H1 (cell line): ENCODE measurements around the gene PAPSS2. TPM values are rescaled to one million over a fixed set of nuclear protein-coding genes. Genes with fewer than 3 reads are reported as not detected.

Experiments used
- CTCF ChIA-PET: fragments of 300-600 bp; sonication (Branson Sonifier 250); formaldehyde crosslinking; loops from one replicate; lab custom pipeline; 2021; ENCODE audit not compliant: partially characterized antibody; lab: Charles Lee
- POLR2A ChIA-PET: fragments of 300-600 bp; sonication (Branson Sonifier 250); formaldehyde crosslinking; loops from one replicate; lab custom pipeline; 2021; ENCODE audit warnings: inconsistent platforms; ENCODE audit not compliant: partially characterized antibody; lab: Charles Lee
- DNase-seq, 2 experiments: peaks; one replicate each; pipeline versions ENCODE4 v3.0.0 to v3.0.0-alpha.2; 2010 to 2022; ENCODE audit warnings: low spot score in 2 of 2, low read depth in 1 of 2, mixed read lengths in 1 of 2
- FAIRE-seq: peaks from 2 replicates; lab custom pipeline; 2011; peaks lifted over from hg19 to GRCh38; lab: Jason Lieb, UNC
- H2AFZ ChIP-seq: 2 replicates; pipeline ENCODE4 v1.8.1; 2012; ENCODE audit warnings: low read length, inconsistent platforms
- H2AK5ac ChIP-seq: 2 replicates; pipeline ENCODE4 v1.6.1; 2013; ENCODE audit warnings: low read depth, low read length
- H2BK120ac ChIP-seq: replicated peaks from 2 replicates; pipeline ENCODE3; 2013; ENCODE audit warnings: low read depth, low read length, inconsistent platforms
- H2BK12ac ChIP-seq: 2 replicates; pipeline ENCODE4 v1.6.1; 2013; ENCODE audit warnings: low read depth, low read length
- H2BK15ac ChIP-seq: 2 replicates; pipeline ENCODE4 v1.6.1; 2013; ENCODE audit warnings: low read length
- H2BK20ac ChIP-seq: 2 replicates; pipeline ENCODE4 v1.6.1; 2013; ENCODE audit warnings: low read length
- H2BK5ac ChIP-seq: 2 replicates; pipeline ENCODE4 v1.6.1; 2013; ENCODE audit warnings: low read depth, low read length
- H3K14ac ChIP-seq: 2 replicates; pipeline ENCODE4 v1.6.1; 2013; ENCODE audit warnings: inconsistent platforms; ENCODE audit not compliant: insufficient read length
- H3K18ac ChIP-seq: 2 replicates; pipeline ENCODE4 v1.6.1; 2013; ENCODE audit warnings: low read length; ENCODE audit errors: extremely low read depth
- H3K23ac ChIP-seq: 2 replicates; pipeline ENCODE4 v1.6.1; 2013; ENCODE audit warnings: inconsistent platforms; ENCODE audit not compliant: insufficient read length
- H3K23me2 ChIP-seq: 2 replicates; pipeline ENCODE4 v1.6.1; 2013; ENCODE audit warnings: low read depth, low read length
- H3K27ac ChIP-seq: 2 replicates; pipeline ENCODE4 v1.6.1; 2011; ENCODE audit warnings: low read depth, low read length, inconsistent platforms
- H3K27me3 ChIP-seq, 4 experiments: replicated peaks in 1 of 4; 1 replicate in 1 of 4; 2 replicates in 3 of 4; pipeline versions ENCODE4 v1.6.1 to v1.8.1; 2011 to 2013; ENCODE audit warnings: low read length in 3 of 4, mild to moderate bottlenecking in 3 of 4, inconsistent platforms in 2 of 4, mixed read lengths in 2 of 4, moderate library complexity in 1 of 4; ENCODE audit not compliant: control insufficient read depth in 3 of 4, insufficient read depth in 3 of 4; ENCODE audit errors: extremely low read depth in 1 of 4
- H3K36me3 ChIP-seq, 4 experiments: 2 replicates each; pipeline versions ENCODE4 v1.6.1 to v1.8.1; 2011 to 2013; ENCODE audit warnings: mild to moderate bottlenecking in 4 of 4, low read length in 3 of 4, moderate library complexity in 2 of 4, control low read depth in 1 of 4, inconsistent platforms in 1 of 4; ENCODE audit not compliant: insufficient read depth in 4 of 4, control insufficient read depth in 2 of 4
- H3K4ac ChIP-seq: replicated peaks from 2 replicates; pipeline ENCODE3; 2013; ENCODE audit warnings: low read length, low read depth, mixed read lengths, inconsistent platforms; ENCODE audit not compliant: insufficient read length
- H3K4me1 ChIP-seq, 4 experiments: replicated peaks in 1 of 4; 1 replicate in 1 of 4; 2 replicates in 3 of 4; pipeline versions ENCODE4 v1.6.1 to v1.8.1; 2011 to 2013; ENCODE audit warnings: low read length in 3 of 4, inconsistent platforms in 2 of 4, mixed read lengths in 1 of 4; ENCODE audit not compliant: insufficient read depth in 4 of 4, control insufficient read depth in 3 of 4
- H3K4me2 ChIP-seq, 2 experiments: 2 replicates each; pipeline versions ENCODE4 v1.6.1 to v1.8.1; 2011 to 2013; ENCODE audit warnings: low read depth in 2 of 2, low read length in 2 of 2, control low read depth in 1 of 2, inconsistent platforms in 1 of 2, mild to moderate bottlenecking in 1 of 2; ENCODE audit not compliant: insufficient read depth in 1 of 2
- H3K4me3 ChIP-seq, 4 experiments: fragments of 200-600, 300-600 bp in 1 of 4; sonication (generic), shearing (Covaris generic), sonication (Bioruptor Twin) in 1 of 4; 2 replicates each; pipeline versions ENCODE4 v1.5.1 to v1.8.1; 2011 to 2016; ENCODE audit warnings: low read length in 4 of 4, low read depth in 3 of 4, control low read depth in 2 of 4, inconsistent platforms in 2 of 4, mild to moderate bottlenecking in 2 of 4, mixed read lengths in 1 of 4, moderate library complexity in 1 of 4; ENCODE audit not compliant: insufficient read depth in 2 of 4; ENCODE audit errors: extremely low read depth in 1 of 4
- H3K56ac ChIP-seq: replicated peaks from 2 replicates; pipeline ENCODE3; 2013; ENCODE audit warnings: low read depth, mild to moderate bottlenecking, mixed read lengths, low read length, inconsistent platforms; ENCODE audit not compliant: insufficient read length
- H3K79me1 ChIP-seq: 2 replicates; pipeline ENCODE4 v1.6.1; 2013; ENCODE audit warnings: low read depth, low read length, control low read depth
- H3K79me2 ChIP-seq, 2 experiments: 2 replicates each; pipeline versions ENCODE4 v1.6.1 to v1.8.1; 2012 to 2013; ENCODE audit warnings: low read length in 2 of 2, mild to moderate bottlenecking in 2 of 2, inconsistent platforms in 1 of 2; ENCODE audit not compliant: insufficient read depth in 2 of 2, control insufficient read depth in 1 of 2
- H3K9ac ChIP-seq, 4 experiments: replicated peaks in 1 of 4; 1 replicate in 1 of 4; 2 replicates in 3 of 4; pipeline versions ENCODE4 v1.6.1 to v1.8.1; 2011 to 2013; ENCODE audit warnings: low read depth in 3 of 4, low read length in 3 of 4, control low read depth in 2 of 4, mild to moderate bottlenecking in 2 of 4, moderate library complexity in 2 of 4, inconsistent platforms in 1 of 4; ENCODE audit errors: extremely low read depth in 1 of 4
- H3K9me3 ChIP-seq, 2 experiments: 2 replicates each; pipeline versions ENCODE4 v1.6.1 to v1.8.1; 2012 to 2013; ENCODE audit warnings: mild to moderate bottlenecking in 2 of 2, moderate library complexity in 2 of 2, control low read depth in 1 of 2, inconsistent platforms in 1 of 2, low read depth in 1 of 2, low read length in 1 of 2, mixed read lengths in 1 of 2; ENCODE audit not compliant: insufficient read depth in 2 of 2
- H4K20me1 ChIP-seq, 2 experiments: replicated peaks in 1 of 2; 2 replicates each; pipeline versions ENCODE3 to v1.8.1; 2011 to 2013; ENCODE audit warnings: inconsistent platforms in 2 of 2, low read length in 2 of 2, mild to moderate bottlenecking in 1 of 2; ENCODE audit not compliant: insufficient read depth in 2 of 2, control insufficient read depth in 1 of 2
- H4K5ac ChIP-seq: 2 replicates; pipeline ENCODE4 v1.6.1; 2013; ENCODE audit warnings: low read length, low read depth, mixed read lengths, inconsistent platforms; ENCODE audit not compliant: insufficient read length
- H4K8ac ChIP-seq: 2 replicates; pipeline ENCODE4 v1.8.0; 2013; ENCODE audit warnings: mild to moderate bottlenecking, moderate library complexity, low read length, inconsistent platforms; ENCODE audit not compliant: insufficient read depth; ENCODE audit errors: extremely low read depth
- H4K91ac ChIP-seq: replicated peaks from 2 replicates; pipeline ENCODE3; 2013; ENCODE audit warnings: low read length, mixed read lengths, inconsistent platforms; ENCODE audit not compliant: insufficient read length
- BCL11A ChIP-seq, 2 experiments: IDR thresholded peaks; one replicate each; pipeline ENCODE4 v1.6.1; 2011; ENCODE audit warnings: low read depth in 2 of 2, low read length in 2 of 2, mild to moderate bottlenecking in 2 of 2
- EZH2 ChIP-seq: fragments of 200-600 bp; sonication (generic); IDR thresholded peaks from 2 replicates; pipeline ENCODE4 v1.7.1; 2012; ENCODE audit warnings: low read depth, mild to moderate bottlenecking, moderate library complexity, low read length, inconsistent platforms; ENCODE audit not compliant: severe bottlenecking
- JUN ChIP-seq: IDR thresholded peaks from 2 replicates; pipeline ENCODE4 v1.6.1; 2011; ENCODE audit warnings: low read depth, mild to moderate bottlenecking, improper control_type of control experiment, low read length
- NANOG ChIP-seq: IDR thresholded peaks from 2 replicates; pipeline ENCODE4 v1.6.1; 2011; ENCODE audit warnings: low read length, low read depth, mild to moderate bottlenecking, inconsistent platforms; ENCODE audit not compliant: insufficient read depth, poor library complexity, severe bottlenecking
- RAD21 ChIP-seq, 2 experiments: IDR thresholded peaks in 1 of 2; conservative IDR thresholded peaks in 1 of 2; 2 replicates each; pipeline ENCODE4 v1.6.1; 2011; ENCODE audit warnings: low read depth in 2 of 2, low read length in 2 of 2, improper control_type of control experiment in 1 of 2, inconsistent platforms in 1 of 2, mild to moderate bottlenecking in 1 of 2, moderate library complexity in 1 of 2
- RFX5 ChIP-seq: IDR thresholded peaks from 2 replicates; pipeline ENCODE4 v1.6.1; 2011; ENCODE audit warnings: low read depth, low read length, improper control_type of control experiment, borderline replicate concordance
- SIRT6 ChIP-seq: IDR thresholded peaks from one replicate; pipeline ENCODE4 v1.7.1; 2012; ENCODE audit warnings: low read length, inconsistent platforms
- SUZ12 ChIP-seq: fragments of 200-600 bp; sonication (generic); IDR thresholded peaks from 2 replicates; pipeline ENCODE4 v1.6.1; 2012; ENCODE audit warnings: mild to moderate bottlenecking, inconsistent platforms, low read length, moderate library complexity, mixed read lengths
- ZNF274 ChIP-seq: IDR thresholded peaks from 2 replicates; pipeline ENCODE4 v1.7.0; 2012; ENCODE audit warnings: low read length, borderline replicate concordance; ENCODE audit errors: extremely low read depth
- WGBS, 2 experiments: shearing (Covaris generic) in 1 of 2; methylation state at CpG; one replicate each; pipeline versions ENCODE4 v1.1.6 to v1.1.7; 2013 to 2015; ENCODE audit warnings: low lambda C conversion rate in 2 of 2, mixed read lengths in 2 of 2, inconsistent platforms in 1 of 2, low coverage in 1 of 2, missing lambda C conversion rate in 1 of 2; ENCODE audit not compliant: insufficient replicate concordance in 2 of 2, insufficient coverage in 1 of 2, insufficient read length in 1 of 2; ENCODE audit errors: extremely low coverage in 1 of 2, missing lambda C conversion rate in 1 of 2; 5-methylcytosine and 5-hydroxymethylcytosine counted together
- polyA plus RNA-seq, 7 experiments: library from polyadenylated mRNA; depleted of rRNA in 3 of 7; stranded (reverse) in 5 of 7; unstranded in 2 of 7; fragments of >200 nt in 5 of 7; fragments of 200-250 nt in 2 of 7; gene quantifications; 1 replicate in 5 of 7; 2 replicates in 1 of 7; 4 replicates in 1 of 7; pipeline versions ENCODE4 v1.2.1 to v1.2.3, GENCODE V29; 2011 to 2013; ENCODE audit warnings: missing spikeins in 2 of 7, mixed read lengths in 2 of 7
- total RNA-seq: library from RNA; stranded (reverse); fragmentation: NEBNext Ultra II Directional; extraction: Animal tissue kit (Norgen Biotek cat#: 25700); gene quantifications from 2 replicates; pipeline ENCODE4 v1.2.1, GENCODE V29; 2021

Gene PAPSS2
- total and polyA plus RNA-seq, 2 of the 8 experiments (the other 6 are each of a cell fraction or from before 2014, with no cell fraction given) = 7.6 to 20.2 TPM

GRCh38 chr10:87678302-87678701, 18.6 kb downstream of the PAPSS2 start:
- Histone ChIP-seq H2BK120ac (no peak overlapping the region), H2BK5ac (no peak overlapping the region), H3K9me3 (no peaks in the 10 kb centered on the region), H3K27me3 (no peaks in the 10 kb centered on the region), H3K79me1 (no peaks in the 10 kb centered on the region; the same call in 1 of the 2 replicates), H3K56ac (no peak overlapping the region), H4K91ac (no peak overlapping the region), H2AK5ac (no peak overlapping the region), H2BK12ac (no peak overlapping the region), H2AFZ (no peak overlapping the region), H2BK15ac (no peak overlapping the region), H3K4me2 (no peak overlapping the region), H4K20me1 (no peaks in the 10 kb centered on the region), H3K9ac (no peak overlapping the region), H3K79me2 (peaks cover 0 to 3% of the 10 kb centered on the region in 2 experiments; a peak in 1 of 4 replicates), H3K4me3 (no peak overlapping the region), H3K36me3 (no peaks in the 10 kb centered on the region; a peak in 1 of 8 replicates), H3K4ac (no peak overlapping the region), H3K14ac (no peak overlapping the region), H4K8ac (no peak overlapping the region), H4K5ac (no peak overlapping the region), H3K4me1 (peaks cover 0 to 4% (median 0%) of the 10 kb centered on the region in 4 experiments; a peak in 1 of 7 replicates), H2BK20ac (no peak overlapping the region), H3K18ac (no peak overlapping the region), H3K23me2 (no peaks in the 10 kb centered on the region), H3K27ac (no peak overlapping the region), H3K23ac (no peak overlapping the region)
- POLR2A ChIA-PET = no interaction called here
- FAIRE-seq (no peak), DNase-seq (no peak)
- CTCF ChIA-PET = no interaction called here
- 97% methylated on average over 2 of the region's 2 CpGs; no CpG with 5 or more reads in 1 of the 2 experiments for WGBS, 2 experiments
- TF ChIP-seq JUN = no peak
- TF ChIP-seq SUZ12 = no peak
- no peak for TF ChIP-seq ZNF274
- no peak for TF ChIP-seq BCL11A (IDR thresholded peaks at IDR 0.05; ENCODE audit: low read depth in 2 of 2, low read length in 2 of 2)
- no peak for TF ChIP-seq SIRT6
- TF ChIP-seq RAD21 (IDR thresholded peaks at IDR 0.05 in 1 of 2, conservative IDR thresholded peaks at IDR 0.05 in 1 of 2; ENCODE audit: low read depth in 2 of 2, low read length in 2 of 2) = no peak
- no peak for TF ChIP-seq EZH2
- no peak for TF ChIP-seq RFX5
- no peak for TF ChIP-seq NANOG
